ENCODE results near the gene CD47. TPM values are rescaled to one million over a fixed set of nuclear protein-coding genes. Genes with fewer than 3 reads are reported as not detected.

Gene CD47
- total RNA-seq, 6 donors from 2014 or later, result 79.6 to 352 (median 229) TPM

- Histone ChIP-seq H3K36me3 (no peaks in the 10 kb centered on the region), H3K4me1 (peaks cover 13 to 20% (median 16%) of the 10 kb centered on the region in 4 donors), H3K9me3 (no peaks in the 10 kb centered on the region), H3K4me3 (no peak overlapping the region), H3K27me3 (no peaks in the 10 kb centered on the region), H3K27ac (peak overlapping the region; percentile 21 to 58 (median 36))
- 31 to 35% methylated on average over 11 of the region's 11 CpGs for WGBS, 2 donors
- ATAC-seq (ENCODE audit: low FRiP score in 2 of 2) (peak; percentile 54 to 75), DNase-seq (peak in 1 of 2 donors; percentile 57)
- TF ChIP-seq POLR2A (IDR thresholded peaks at IDR 0.05) (no peak), POLR2AphosphoS5 (IDR thresholded peaks at IDR 0.05) (no peak), CTCF (IDR thresholded peaks at IDR 0.05) (no peak), EP300 (IDR thresholded peaks at IDR 0.05) (no peak)
Observed at GRCh38 chr3:108006077-108006771, 84.6 kb downstream of the CD47 start.

GRCh38 chr3:108004647-108005046 is 86.2 kb downstream of the CD47 start:
- H3K9me3 ChIP-seq, result no peaks in the 10 kb centered on the region
- TF ChIP-seq CTCF (IDR thresholded peaks at IDR 0.05) (no peak), POLR2A (IDR thresholded peaks at IDR 0.05) (peak in 1 of 4 donors; percentile 19), POLR2AphosphoS5 (IDR thresholded peaks at IDR 0.05) (no peak)
- H3K27ac ChIP-seq, result peak overlapping the region in 1 of 4 donors; percentile 52
- no peaks in the 10 kb centered on the region for H3K27me3 ChIP-seq
- ATAC-seq (ENCODE audit: low FRiP score in 2 of 2) (no peak), DNase-seq (peak; percentile 27 to 43)
- H3K4me1 ChIP-seq, result peaks cover 13 to 20% (median 17%) of the 10 kb centered on the region in 4 donors
- 79 to 83% methylated on average over 7 to 9 of the region's 9 CpGs for WGBS, 2 donors
- no peak overlapping the region for H3K4me3 ChIP-seq
- H3K36me3 ChIP-seq, result no peaks in the 10 kb centered on the region

- WGBS, 2 donors, result 50 to 58% methylated on average over 1 of the region's 1 CpG
- ATAC-seq (ENCODE audit: low FRiP score in 2 of 2) (peak; percentile 68 to 77), DNase-seq (peak in 1 of 2 donors; percentile 86)
- no peaks in the 10 kb centered on the region for H3K36me3 ChIP-seq
- TF ChIP-seq CTCF (IDR thresholded peaks at IDR 0.05), result no peak
- peak in 1 of 4 donors; percentile 17 for TF ChIP-seq POLR2A (IDR thresholded peaks at IDR 0.05)
- TF ChIP-seq EP300 (IDR thresholded peaks at IDR 0.05), result peak in 2 of 4 donors; percentile 10 to 96
- peak; percentile 72 to 77 for TF ChIP-seq POLR2AphosphoS5 (IDR thresholded peaks at IDR 0.05)
- H3K4me1 ChIP-seq, result peaks cover 12 to 22% (median 14%) of the 10 kb centered on the region in 4 donors
- no peak overlapping the region for H3K4me3 ChIP-seq
- no peaks in the 10 kb centered on the region for H3K9me3 ChIP-seq
- H3K27me3 ChIP-seq, result no peaks in the 10 kb centered on the region
- H3K27ac ChIP-seq, result peak overlapping the region; percentile 27 to 78 (median 56)
Observed at GRCh38 chr3:108001457-108001856, 89.4 kb downstream of the CD47 start.

- ATAC-seq (ENCODE audit: low FRiP score in 2 of 2) (peak; percentile 54 to 91), DNase-seq (peak in 1 of 2 donors; percentile 70)
- WGBS, 2 donors, result 75 to 81% methylated on average over 5 of the region's 5 CpGs
- Histone ChIP-seq H3K27ac (peak overlapping the region; percentile 38 to 58 (median 48)), H3K27me3 (no peaks in the 10 kb centered on the region), H3K9me3 (no peaks in the 10 kb centered on the region), H3K36me3 (no peaks in the 10 kb centered on the region), H3K4me3 (no peak overlapping the region), H3K4me1 (peaks cover 0 to 12% (median 4%) of the 10 kb centered on the region in 4 donors)
- TF ChIP-seq CTCF (IDR thresholded peaks at IDR 0.05), result peak in 1 of 6 experiments; percentile 31
- TF ChIP-seq EP300 (IDR thresholded peaks at IDR 0.05), result peak in 1 of 4 donors; percentile 41
- TF ChIP-seq POLR2A (IDR thresholded peaks at IDR 0.05), result no peak
- TF ChIP-seq POLR2AphosphoS5 (IDR thresholded peaks at IDR 0.05), result peak in 1 of 2 donors; percentile 38
Observed at GRCh38 chr3:107999215-107999775, 91.5 kb downstream of the CD47 start.
